DND-41 (cell line): ENCODE results near the gene TOX2.

ENCODE experiments used
- ATAC-seq: fragments of 200-7000 bp; cut with Tn5 transposase; 3 replicates; pipeline ENCODE4 v1.9.1; 2021; ENCODE audit warnings: low read depth; ENCODE audit not compliant: insufficient read depth
- DNase-seq: peaks from one replicate; pipeline ENCODE4 v3.0.0-alpha.2; 2020
- H2AFZ ChIP-seq: 2 replicates; pipeline ENCODE4 v1.6.0; 2012; ENCODE audit warnings: low read depth, low read length
- H3K27ac ChIP-seq: 2 replicates; pipeline ENCODE4 v1.5.1; 2012; ENCODE audit warnings: low read length, inconsistent platforms
- H3K27me3 ChIP-seq: fragments of 200-600 bp; sonication (generic); 2 replicates; pipeline ENCODE4 v1.6.0; 2012; ENCODE audit warnings: low read length, mild to moderate bottlenecking, inconsistent platforms; ENCODE audit not compliant: insufficient read depth, poor library complexity
- H3K36me3 ChIP-seq: 2 replicates; pipeline ENCODE4 v1.5.1; 2012; ENCODE audit warnings: low read length, inconsistent platforms; ENCODE audit not compliant: insufficient read depth
- H3K4me1 ChIP-seq: 2 replicates; pipeline ENCODE4 v1.5.1; 2012; ENCODE audit warnings: mild to moderate bottlenecking, low read length; ENCODE audit not compliant: insufficient read depth
- H3K4me2 ChIP-seq: 2 replicates; pipeline ENCODE4 v1.6.0; 2012; ENCODE audit warnings: mild to moderate bottlenecking, moderate library complexity, low read length, inconsistent platforms; ENCODE audit not compliant: insufficient read depth
- H3K4me3 ChIP-seq, 2 experiments: fragments of 200-600 bp in 1 of 2; shearing (Covaris generic) in 1 of 2; 2 replicates each; pipeline ENCODE4 v1.5.1; 2012 to 2016; ENCODE audit warnings: inconsistent platforms in 2 of 2, low read length in 2 of 2, mild to moderate bottlenecking in 2 of 2, low read depth in 1 of 2, moderate library complexity in 1 of 2
- H3K79me2 ChIP-seq: 2 replicates; pipeline ENCODE4 v1.6.0; 2012; ENCODE audit warnings: low read length, inconsistent platforms; ENCODE audit not compliant: insufficient read depth
- H3K9ac ChIP-seq: 2 replicates; pipeline ENCODE4 v1.6.0; 2012; ENCODE audit warnings: low read depth, mild to moderate bottlenecking, inconsistent platforms, low read length, moderate library complexity
- H3K9me3 ChIP-seq: 2 replicates; pipeline ENCODE4 v1.5.1; 2012; ENCODE audit warnings: low read length, moderate library complexity, mild to moderate bottlenecking, inconsistent platforms; ENCODE audit not compliant: insufficient read depth, severe bottlenecking
- H4K20me1 ChIP-seq: 2 replicates; pipeline ENCODE4 v1.6.0; 2012; ENCODE audit warnings: low read length; ENCODE audit not compliant: insufficient read depth
- CTCF ChIP-seq: IDR thresholded peaks from 2 replicates; pipeline ENCODE4 v1.5.1; 2012; ENCODE audit warnings: borderline replicate concordance, low read length, moderate library complexity, mild to moderate bottlenecking; ENCODE audit not compliant: poor library complexity, severe bottlenecking; ENCODE audit errors: extremely low read depth
- EZH2 ChIP-seq: IDR thresholded peaks from 3 replicates; pipeline ENCODE4 v1.6.1; 2012; ENCODE audit warnings: borderline replicate concordance, low read depth, mild to moderate bottlenecking, moderate library complexity, low read length, inconsistent platforms; ENCODE audit not compliant: severe bottlenecking

The TOX2 gene

GRCh38 chr20:44115181-44115580 lies 200.5 kb downstream of the TOX2 start:
- Histone ChIP-seq H3K4me1 (no peaks in the 10 kb centered on the region), H4K20me1 (0 out of 2 replicates have a peak, but pooled peaks cover 3% of the 10 kb centered on the region), H3K9ac (no peak overlapping the region), H3K27ac (no peak overlapping the region), H3K36me3 (no peaks in the 10 kb centered on the region), H3K9me3 (no peaks in the 10 kb centered on the region), H3K27me3 (no peaks in the 10 kb centered on the region), H2AFZ (no peak overlapping the region), H3K79me2 (no peaks in the 10 kb centered on the region), H3K4me2 (no peak overlapping the region), H3K4me3 (no peak overlapping the region)
- DNase-seq (no peak), ATAC-seq (no peak)
- TF ChIP-seq EZH2, result no peak
- no peak for TF ChIP-seq CTCF

GRCh38 chr20:44115762-44116644 lies 201.4 kb downstream of the TOX2 start:
- no peak overlapping the region for H2AFZ ChIP-seq
- no peak overlapping the region for H3K27ac ChIP-seq
- no peak overlapping the region for H3K9ac ChIP-seq
- DNase-seq (no peak), ATAC-seq (0 out of 3 replicates have a peak, but pooled peaks have one; percentile 18)
- H3K4me3 ChIP-seq, result no peak overlapping the region
- TF ChIP-seq CTCF (no peak), EZH2 (no peak)
- H3K27me3 ChIP-seq, result no peaks in the 10 kb centered on the region
- 0 out of 2 replicates have a peak, but pooled peaks cover 3% of the 10 kb centered on the region for H4K20me1 ChIP-seq
- no peaks in the 10 kb centered on the region for H3K36me3 ChIP-seq
- no peak overlapping the region for H3K4me2 ChIP-seq
- no peaks in the 10 kb centered on the region for H3K4me1 ChIP-seq
- H3K79me2 ChIP-seq, result no peaks in the 10 kb centered on the region
- no peaks in the 10 kb centered on the region for H3K9me3 ChIP-seq

- H3K27me3 ChIP-seq, result peaks cover 4% of the 10 kb centered on the region
- 0 out of 2 replicates have a peak, but pooled peaks cover 3% of the 10 kb centered on the region for H4K20me1 ChIP-seq
- H3K4me2 ChIP-seq, result no peak overlapping the region
- no peaks in the 10 kb centered on the region for H3K79me2 ChIP-seq
- H3K9ac ChIP-seq, result no peak overlapping the region
- no peak overlapping the region for H2AFZ ChIP-seq
- no peaks in the 10 kb centered on the region for H3K9me3 ChIP-seq
- H3K4me3 ChIP-seq, result no peak overlapping the region
- no peak for TF ChIP-seq CTCF
- TF ChIP-seq EZH2, result no peak
- no peak for ATAC-seq
- H3K4me1 ChIP-seq, result no peaks in the 10 kb centered on the region
- H3K36me3 ChIP-seq, result no peaks in the 10 kb centered on the region
- DNase-seq, result no peak
- H3K27ac ChIP-seq, result no peak overlapping the region
These were observed 202.9 kb downstream of the TOX2 start for GRCh38 chr20:44117296-44118184.
